AG04450 (cell line): Measurements from ENCODE around the gene TMEM39A. TPM values are rescaled to one million over a fixed set of nuclear protein-coding genes. Genes with fewer than 3 reads are reported as not detected.

Source experiments
- CTCF ChIA-PET: fragments of 300-600, 350-600 bp; formaldehyde crosslinking; extraction: SDS; loops from one replicate; lab custom pipeline; 2022; ENCODE audit warnings: antibody characterized with exemption, inconsistent platforms; lab: Charles Lee
- POLR2A ChIA-PET: fragments of 350-600 bp; formaldehyde crosslinking; extraction: SDS; loops from one replicate; lab custom pipeline; 2021; ENCODE audit warnings: antibody characterized with exemption, inconsistent platforms; lab: Yijun Ruan, JAX
- DNase-seq: peaks from one replicate; pipeline ENCODE4 v3.0.0-alpha.2; 2011; ENCODE audit warnings: low read depth, low spot score
- H3K27ac ChIP-seq: one replicate; pipeline ENCODE4 v1.5.1; 2012; ENCODE audit warnings: low read depth, low read length, control low read depth
- H3K27me3 ChIP-seq: one replicate; pipeline ENCODE4 v1.6.0; 2012; ENCODE audit warnings: low read length; ENCODE audit not compliant: control insufficient read depth, insufficient read depth
- H3K4me3 ChIP-seq: 2 replicates; pipeline ENCODE4 v1.5.1; 2011; ENCODE audit warnings: mild to moderate bottlenecking, low read depth, low read length, control low read depth
- H3K9me3 ChIP-seq: 2 replicates; pipeline ENCODE4 v1.5.1; 2012; ENCODE audit warnings: low read length; ENCODE audit not compliant: control insufficient read depth, insufficient read depth
- polyA plus RNA-seq: library from polyadenylated mRNA; depleted of rRNA; stranded (reverse); fragments of >200 nt; gene quantifications from 2 replicates; pipeline ENCODE4 v1.2.3, GENCODE V29; 2011; rRNA removed
- TF ChIP-seq, protein P1 (sequence below): IDR thresholded peaks from 2 replicates; pipeline ENCODE4 v1.5.1; 2011; ENCODE audit warnings: low read depth, low read length, control low read depth, inconsistent platforms

Gene TMEM39A
- polyA plus RNA-seq, 1 experiment: 34.3 TPM

DNA sequence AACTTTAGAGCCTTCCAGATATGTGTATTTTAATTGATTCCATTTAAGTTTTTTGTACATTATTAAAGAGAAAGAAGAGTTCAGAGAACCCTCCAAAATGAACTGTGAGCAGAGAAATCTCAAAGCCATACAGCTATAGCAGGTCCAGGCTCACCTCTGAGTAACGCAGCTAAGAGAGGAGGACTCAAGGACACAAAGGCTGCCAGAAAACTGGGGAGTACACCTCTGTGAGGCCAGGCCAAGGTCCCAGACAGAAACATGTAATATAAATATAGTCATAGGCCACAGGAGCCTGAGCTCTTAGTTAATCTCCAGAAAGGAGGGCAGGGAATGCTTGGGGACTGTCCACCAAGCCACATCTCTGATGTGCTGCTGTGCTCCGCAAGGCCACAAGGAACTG, 66.5 kb downstream of the TMEM39A start:
- Histone ChIP-seq H3K4me3 (no peak overlapping the region), H3K27me3 (no peaks in the 10 kb centered on the region), H3K9me3 (no peaks in the 10 kb centered on the region; the same call in 1 of the 2 replicates), H3K27ac (no peak overlapping the region)
- TF ChIP-seq, protein P1, sequence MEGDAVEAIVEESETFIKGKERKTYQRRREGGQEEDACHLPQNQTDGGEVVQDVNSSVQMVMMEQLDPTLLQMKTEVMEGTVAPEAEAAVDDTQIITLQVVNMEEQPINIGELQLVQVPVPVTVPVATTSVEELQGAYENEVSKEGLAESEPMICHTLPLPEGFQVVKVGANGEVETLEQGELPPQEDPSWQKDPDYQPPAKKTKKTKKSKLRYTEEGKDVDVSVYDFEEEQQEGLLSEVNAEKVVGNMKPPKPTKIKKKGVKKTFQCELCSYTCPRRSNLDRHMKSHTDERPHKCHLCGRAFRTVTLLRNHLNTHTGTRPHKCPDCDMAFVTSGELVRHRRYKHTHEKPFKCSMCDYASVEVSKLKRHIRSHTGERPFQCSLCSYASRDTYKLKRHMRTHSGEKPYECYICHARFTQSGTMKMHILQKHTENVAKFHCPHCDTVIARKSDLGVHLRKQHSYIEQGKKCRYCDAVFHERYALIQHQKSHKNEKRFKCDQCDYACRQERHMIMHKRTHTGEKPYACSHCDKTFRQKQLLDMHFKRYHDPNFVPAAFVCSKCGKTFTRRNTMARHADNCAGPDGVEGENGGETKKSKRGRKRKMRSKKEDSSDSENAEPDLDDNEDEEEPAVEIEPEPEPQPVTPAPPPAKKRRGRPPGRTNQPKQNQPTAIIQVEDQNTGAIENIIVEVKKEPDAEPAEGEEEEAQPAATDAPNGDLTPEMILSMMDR: no peak
- DNase-seq: no peak
- ChIA-PET CTCF (interaction anchor here (2.5 kb wide), 1 partner anchor 284 kb away, joined by 8 read pairs; no protein-coding TSS in a partner anchor), POLR2A (no interaction called here)

DNA sequence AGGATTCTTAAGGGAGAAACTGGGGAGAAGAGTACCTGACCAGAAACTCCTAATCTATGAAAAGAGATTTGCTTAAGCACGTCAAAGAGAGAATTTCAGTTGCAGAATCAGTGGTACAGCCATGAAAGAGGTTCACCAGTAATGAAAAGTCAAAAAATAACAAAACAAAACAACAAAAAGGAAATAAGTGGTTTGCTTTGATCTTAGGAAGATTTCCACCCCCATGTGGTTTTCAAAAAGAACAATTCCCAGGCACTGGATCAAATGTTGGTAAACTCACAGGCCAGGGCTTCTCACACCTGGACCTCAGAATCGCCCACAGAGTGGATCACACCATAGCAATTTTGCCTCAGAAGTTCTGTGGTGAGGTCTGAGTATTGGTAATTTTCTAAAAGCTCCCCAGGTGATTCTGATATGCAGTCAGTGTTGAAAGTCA, 67.5 kb downstream of the TMEM39A start:
- Histone ChIP-seq H3K4me3 (no peak overlapping the region), H3K27me3 (no peaks in the 10 kb centered on the region), H3K9me3 (no peaks in the 10 kb centered on the region), H3K27ac (no peak overlapping the region)
- ChIA-PET POLR2A (no interaction called here), CTCF (no interaction called here)
- TF ChIP-seq, protein P1: no peak
- no peak for DNase-seq

DNA sequence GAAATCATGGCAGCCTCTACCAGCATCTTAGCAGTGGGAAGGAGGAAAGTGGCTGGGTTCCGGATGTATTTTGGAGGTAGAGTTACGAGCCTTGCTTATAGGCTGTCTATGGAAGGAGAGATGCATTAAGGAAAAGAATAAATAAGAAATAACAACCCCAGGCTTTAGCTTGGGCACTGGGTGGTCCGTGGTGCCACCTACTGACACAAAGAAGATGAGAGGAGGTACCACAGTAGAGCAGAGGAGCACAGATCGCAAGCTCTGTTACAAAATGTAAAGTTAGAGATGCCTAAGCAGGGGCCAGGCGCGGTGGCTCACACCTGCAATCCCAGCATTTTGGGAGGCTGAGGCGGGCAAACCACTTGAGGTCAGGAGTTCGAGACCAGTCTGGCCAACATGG, 74.8 kb downstream of the TMEM39A start:
- Histone ChIP-seq H3K27ac (no peak overlapping the region), H3K27me3 (no peaks in the 10 kb centered on the region), H3K4me3 (no peak overlapping the region), H3K9me3 (no peaks in the 10 kb centered on the region)
- POLR2A ChIA-PET: no interaction called here
- TF ChIP-seq, protein P1: peak; percentile 19; the same call in 1 of the 2 replicates
- CTCF ChIA-PET: interaction anchor here (0.5 to 1.5 kb wide), 3 partner anchors 10 to 147 kb away, joined by 3 to 4 read pairs (median 3); no protein-coding TSS in a partner anchor
- no peak for DNase-seq

DNA sequence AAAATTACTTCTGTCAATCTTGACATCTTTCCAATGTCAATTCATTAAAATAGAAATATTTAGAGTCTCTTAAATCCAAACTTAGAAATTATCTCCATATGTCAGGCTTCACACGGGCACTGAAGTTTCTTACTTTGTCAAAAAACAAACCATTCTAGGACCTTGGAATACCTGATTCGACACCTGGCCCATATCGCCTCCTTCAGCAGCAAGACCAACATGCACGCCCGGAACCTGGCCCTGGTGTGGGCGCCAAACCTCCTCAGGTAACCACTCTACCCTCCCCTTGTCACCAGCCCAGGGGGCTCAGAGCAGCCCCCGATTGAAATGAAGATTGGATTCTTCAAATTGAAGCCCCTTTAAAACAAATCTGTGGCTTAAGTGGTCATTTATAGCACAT, 81.3 kb downstream of the TMEM39A start:
- Histone ChIP-seq H3K27me3 (no peaks in the 10 kb centered on the region), H3K9me3 (no peaks in the 10 kb centered on the region), H3K4me3 (no peak overlapping the region), H3K27ac (no peak overlapping the region)
- POLR2A ChIA-PET: no interaction called here
- no peak for DNase-seq
- CTCF ChIA-PET: no interaction called here
- TF ChIP-seq, protein P1: no peak

DNA sequence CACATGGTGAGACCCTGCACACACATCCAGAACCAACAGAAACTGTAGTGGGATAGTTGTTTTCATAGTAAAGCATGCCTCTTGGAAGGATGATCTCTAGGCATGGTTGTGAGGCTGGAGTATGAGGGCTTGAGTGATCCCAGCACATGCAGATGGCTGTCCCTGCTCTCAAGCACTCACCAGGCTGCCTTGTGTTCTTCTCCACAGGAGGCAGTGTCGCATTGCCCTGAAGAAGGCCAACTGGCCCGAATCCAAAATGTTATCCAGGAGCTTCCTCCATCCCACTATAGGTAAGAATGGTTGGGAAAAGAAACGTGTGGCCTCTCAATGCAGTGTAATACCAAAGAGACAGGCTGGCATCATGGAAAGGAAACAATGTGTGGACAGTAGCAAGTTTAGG, 82.7 kb downstream of the TMEM39A start:
- no peak overlapping the region for H3K4me3 ChIP-seq
- POLR2A ChIA-PET: no interaction called here
- H3K9me3 ChIP-seq: no peaks in the 10 kb centered on the region
- H3K27me3 ChIP-seq: no peaks in the 10 kb centered on the region
- CTCF ChIA-PET: no interaction called here
- TF ChIP-seq, protein P1: 0 out of 2 replicates have a peak, but pooled peaks have one; percentile 13
- no peak overlapping the region for H3K27ac ChIP-seq
- no peak for DNase-seq

Other genes starting within 250 kb of the TMEM39A start
- 24.6 and 32.6 TPM in 2 replicates for gene B4GALT4, start 222.7 kb downstream of the TMEM39A start, polyA plus RNA-seq
- gene ARHGAP31, start 169.2 kb downstream of the TMEM39A start, polyA plus RNA-seq: 14.1 and 16.6 TPM in 2 replicates
- 14.6 and 20.2 TPM in 2 replicates for gene POGLUT1, start 5.3 kb upstream of the TMEM39A start, polyA plus RNA-seq
- 73.1 and 97.4 TPM in 2 replicates for gene TIMMDC1, start 34.9 kb upstream of the TMEM39A start, polyA plus RNA-seq
- not detected in 2 replicates for gene CD80, start 96.0 kb upstream of the TMEM39A start, polyA plus RNA-seq
- 0.35 and 0.36 TPM in 2 replicates for gene ADPRH, start 115.9 kb upstream of the TMEM39A start, polyA plus RNA-seq
- gene PLA1A, start 134.3 kb upstream of the TMEM39A start, polyA plus RNA-seq: not detected in 2 replicates
- 0.38 and 0.43 TPM in 2 replicates for gene POPDC2, start 197.0 kb upstream of the TMEM39A start, polyA plus RNA-seq
- 19.2 and 20.0 TPM in 2 replicates for gene COX17, start 213.8 kb upstream of the TMEM39A start, polyA plus RNA-seq
- gene CFAP91, start 239.4 kb upstream of the TMEM39A start, polyA plus RNA-seq: not detected in 2 replicates